HG02938 (cell line): ENCODE results near the gene MYLK.

Experiments
- ATAC-seq: cut with Tn5 transposase; IDR thresholded peaks from one replicate; pipeline ENCODE4 v1.9.1; 2021; ENCODE audit warnings: mild to moderate bottlenecking, moderate library complexity; ENCODE audit not compliant: unreplicated experiment

Gene MYLK

GRCh38 chr3:123682781-123683504 lies 201.2 kb downstream of the MYLK start:
- ATAC-seq: no peak

- ATAC-seq: no peak
Observed at GRCh38 chr3:123682302-123682701, 201.8 kb downstream of the MYLK start.

DNA sequence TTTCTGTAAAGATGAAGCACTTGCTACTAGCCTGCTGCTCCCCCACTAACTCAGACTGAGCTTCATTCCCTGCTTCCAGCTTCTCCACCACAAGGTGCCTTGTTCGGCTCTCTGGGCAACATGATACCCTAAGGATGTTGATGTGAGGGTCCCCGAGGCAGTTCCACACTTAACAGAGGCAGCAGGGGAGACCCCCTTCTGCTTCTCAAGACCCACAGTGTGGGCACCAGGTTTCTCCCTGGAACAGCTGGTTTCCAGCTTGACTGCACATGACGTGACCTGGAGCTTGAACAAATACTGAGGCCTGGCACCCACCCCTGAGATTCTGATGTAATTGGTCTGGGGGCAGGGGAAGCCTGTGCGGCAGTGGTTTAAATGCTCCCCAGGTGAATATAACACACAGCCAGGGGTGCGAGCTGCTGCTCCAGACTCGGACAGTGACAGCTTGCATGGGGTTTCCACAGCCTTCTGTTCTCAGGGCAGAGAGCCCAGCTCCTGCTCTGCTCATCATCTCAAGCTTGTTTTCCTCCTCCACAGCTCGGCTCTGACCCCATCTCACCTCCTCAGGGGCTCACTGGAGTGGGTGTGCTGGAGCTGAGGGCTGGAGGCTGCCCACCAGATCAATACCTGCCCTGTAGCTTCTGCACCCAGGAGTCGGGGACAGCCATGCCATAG lies 204.3 kb downstream of the MYLK start:
- no peak for ATAC-seq

- ATAC-seq: no peak
Observed at GRCh38 chr3:123678108-123678511, 206.0 kb downstream of the MYLK start.

- no peak for ATAC-seq
Observed at GRCh38 chr3:123672429-123673146, 211.5 kb downstream of the MYLK start.

- no peak for ATAC-seq
Observed at GRCh38 chr3:123670743-123671142, 213.4 kb downstream of the MYLK start.

DNA sequence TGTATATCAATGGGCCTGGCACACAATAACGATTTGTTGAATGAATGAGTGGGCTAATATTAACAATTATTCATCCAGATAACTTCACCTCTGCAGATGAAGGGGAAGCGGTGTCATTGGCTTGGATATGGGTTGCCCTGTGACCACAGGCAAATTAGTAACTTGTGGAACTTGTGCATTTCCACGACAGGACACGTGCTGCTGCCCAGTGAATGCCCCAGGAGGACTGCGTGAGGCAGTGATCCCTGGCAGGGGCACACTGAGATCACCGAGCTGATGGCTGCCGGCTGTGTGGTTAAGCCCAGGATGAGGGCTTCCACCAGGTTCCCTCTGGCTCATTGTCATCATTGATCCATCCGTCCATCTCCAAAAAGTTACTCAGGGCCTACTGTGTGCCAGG lies 215.2 kb downstream of the MYLK start:
- no peak for ATAC-seq

- ATAC-seq: no peak
Observed at GRCh38 chr3:123667784-123668183, 216.3 kb downstream of the MYLK start.

DNA sequence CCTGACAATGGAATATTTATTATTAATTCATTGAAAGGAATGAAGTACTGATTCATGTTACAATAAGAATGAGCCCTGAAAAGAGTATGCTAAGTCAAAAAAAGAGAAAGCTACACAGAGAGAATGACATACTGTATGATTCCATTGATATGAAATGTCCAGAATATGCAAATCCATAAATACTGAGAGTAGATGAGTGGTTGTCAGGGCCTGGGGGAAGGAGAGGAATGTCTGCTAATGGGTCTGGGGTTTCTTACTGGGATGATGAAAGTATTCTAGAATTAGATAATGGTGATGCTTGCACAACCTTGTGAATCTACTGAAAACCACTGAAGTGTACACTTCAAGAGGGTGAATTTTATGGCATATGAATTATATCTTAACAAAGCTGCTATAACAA lies 219.4 kb downstream of the MYLK start:
- no peak for ATAC-seq

- no peak for ATAC-seq
Observed at GRCh38 chr3:123663977-123664376, 220.2 kb downstream of the MYLK start.

DNA sequence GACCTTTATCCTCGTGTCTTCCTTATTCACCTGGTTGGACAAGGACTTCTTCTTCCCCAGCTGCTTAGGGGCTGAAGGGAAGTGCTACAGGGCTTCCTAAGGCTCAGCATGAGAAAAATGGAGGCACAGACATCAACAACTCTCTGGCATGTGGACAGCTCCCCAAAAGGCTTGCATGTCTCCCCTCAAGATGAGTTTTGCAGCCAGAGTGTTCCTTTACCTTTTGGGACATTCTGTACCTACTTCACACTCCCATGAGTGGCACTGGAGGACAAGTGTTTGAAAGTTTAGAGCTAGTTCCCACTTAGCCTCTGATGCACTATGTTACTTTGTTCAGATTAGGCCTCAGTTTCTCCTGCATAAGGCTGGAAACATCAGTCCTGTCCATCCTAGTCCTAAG lies 222.2 kb downstream of the MYLK start:
- no peak for ATAC-seq

- no peak for ATAC-seq
Observed at GRCh38 chr3:123660900-123661299, 223.2 kb downstream of the MYLK start.

- ATAC-seq: no peak
Observed at GRCh38 chr3:123660141-123660675, 223.9 kb downstream of the MYLK start.

- no peak for ATAC-seq
Observed at GRCh38 chr3:123658852-123659206, 225.3 kb downstream of the MYLK start.

- ATAC-seq: no peak
Observed at GRCh38 chr3:123658118-123658851, 225.8 kb downstream of the MYLK start.

GRCh38 chr3:123657568-123657967 lies 226.6 kb downstream of the MYLK start:
- ATAC-seq: no peak

DNA sequence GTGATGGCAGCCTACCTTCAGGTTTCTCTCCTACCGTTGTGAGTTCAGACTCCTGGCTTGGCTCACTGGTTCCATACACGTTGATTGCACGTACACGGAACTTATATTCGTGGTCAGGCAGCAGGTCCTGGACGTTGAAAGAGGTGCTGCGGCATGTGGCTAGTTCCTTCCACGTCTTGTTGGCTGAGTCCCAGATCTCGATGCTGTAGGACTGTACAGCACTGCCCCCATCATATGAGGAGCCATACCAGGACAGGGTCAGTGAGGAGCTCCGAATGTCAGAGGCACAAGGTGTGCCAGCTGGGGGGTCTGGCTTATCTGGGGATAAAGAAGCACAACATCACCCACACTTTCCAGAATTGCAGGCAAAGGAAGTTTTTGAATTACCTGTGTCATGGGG lies 227.0 kb downstream of the MYLK start:
- ATAC-seq: no peak

GRCh38 chr3:123656691-123657090 lies 227.4 kb downstream of the MYLK start:
- ATAC-seq: no peak

- no peak for ATAC-seq
Observed at GRCh38 chr3:123656274-123656673, 227.9 kb downstream of the MYLK start.

DNA sequence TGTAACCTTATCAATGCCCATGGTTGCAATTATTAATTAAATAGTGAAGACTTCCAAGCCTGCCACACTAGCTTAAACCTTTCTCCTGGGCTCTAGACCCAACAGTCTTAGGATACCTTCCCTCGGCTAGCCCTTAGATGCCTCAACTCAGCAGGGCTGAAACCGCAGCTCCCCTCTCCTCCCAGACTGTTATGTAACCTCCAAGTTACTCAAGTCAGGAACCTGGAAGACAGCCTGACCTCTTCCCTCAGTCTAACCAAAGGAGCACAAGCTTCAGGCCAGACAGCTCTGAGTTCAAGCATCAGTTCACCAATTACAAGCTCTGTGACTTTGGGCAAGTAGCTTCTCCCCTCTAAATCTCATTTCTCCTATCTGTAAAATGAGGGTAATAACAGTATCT lies 228.7 kb downstream of the MYLK start:
- no peak for ATAC-seq

GRCh38 chr3:123653221-123653682 lies 230.9 kb downstream of the MYLK start:
- no peak for ATAC-seq
